Progenitor cell of endocrine pancreas (in vitro differentiated cells): Measurements from ENCODE around the gene PAX8. TPM values are rescaled to one million over a fixed set of nuclear protein-coding genes. Genes with fewer than 3 reads are reported as not detected.

ENCODE experiments used
- DNase-seq: peaks from one replicate; pipeline ENCODE4 v3.0.0; 2021; ENCODE audit warnings: low spot score; ENCODE audit not compliant: unreplicated experiment
- H3K27ac Mint-ChIP-seq: 2 replicates; pipeline ENCODE4 v1.8.0; 2021; ENCODE audit warnings: mild to moderate bottlenecking, moderate library complexity, mixed read lengths
- H3K27me3 Mint-ChIP-seq: 2 replicates; pipeline ENCODE4 v1.8.0; 2021; ENCODE audit warnings: mixed read lengths
- H3K36me3 Mint-ChIP-seq: 2 replicates; pipeline ENCODE4 v1.8.0; 2022; ENCODE audit warnings: mixed read lengths; ENCODE audit not compliant: insufficient read depth
- H3K4me1 Mint-ChIP-seq: 2 replicates; pipeline ENCODE4 v1.8.0; 2021; ENCODE audit warnings: low read depth, mixed read lengths
- H3K4me3 Mint-ChIP-seq: 2 replicates; pipeline ENCODE4 v1.8.0; 2021; ENCODE audit warnings: low read depth, mild to moderate bottlenecking, moderate library complexity, mixed read lengths
- H3K9me3 Mint-ChIP-seq: 2 replicates; pipeline ENCODE4 v1.8.0; 2021; ENCODE audit warnings: low read depth, mixed read lengths
- total RNA-seq: library from RNA; stranded (reverse); gene quantifications from 2 replicates; pipeline ENCODE4 v1.2.1, GENCODE V29; 2021
- TF ChIP-seq, protein P1 (sequence below): fragments of 200-600 bp; sonication (generic); IDR thresholded peaks from one replicate; pipeline ENCODE4 v1.5.0; 2021; ENCODE audit warnings: antibody characterized with exemption, mild to moderate bottlenecking; ENCODE audit not compliant: unreplicated experiment

Gene PAX8
- total RNA-seq, 1 donor from 2014 or later = 3.9 TPM

DNA sequence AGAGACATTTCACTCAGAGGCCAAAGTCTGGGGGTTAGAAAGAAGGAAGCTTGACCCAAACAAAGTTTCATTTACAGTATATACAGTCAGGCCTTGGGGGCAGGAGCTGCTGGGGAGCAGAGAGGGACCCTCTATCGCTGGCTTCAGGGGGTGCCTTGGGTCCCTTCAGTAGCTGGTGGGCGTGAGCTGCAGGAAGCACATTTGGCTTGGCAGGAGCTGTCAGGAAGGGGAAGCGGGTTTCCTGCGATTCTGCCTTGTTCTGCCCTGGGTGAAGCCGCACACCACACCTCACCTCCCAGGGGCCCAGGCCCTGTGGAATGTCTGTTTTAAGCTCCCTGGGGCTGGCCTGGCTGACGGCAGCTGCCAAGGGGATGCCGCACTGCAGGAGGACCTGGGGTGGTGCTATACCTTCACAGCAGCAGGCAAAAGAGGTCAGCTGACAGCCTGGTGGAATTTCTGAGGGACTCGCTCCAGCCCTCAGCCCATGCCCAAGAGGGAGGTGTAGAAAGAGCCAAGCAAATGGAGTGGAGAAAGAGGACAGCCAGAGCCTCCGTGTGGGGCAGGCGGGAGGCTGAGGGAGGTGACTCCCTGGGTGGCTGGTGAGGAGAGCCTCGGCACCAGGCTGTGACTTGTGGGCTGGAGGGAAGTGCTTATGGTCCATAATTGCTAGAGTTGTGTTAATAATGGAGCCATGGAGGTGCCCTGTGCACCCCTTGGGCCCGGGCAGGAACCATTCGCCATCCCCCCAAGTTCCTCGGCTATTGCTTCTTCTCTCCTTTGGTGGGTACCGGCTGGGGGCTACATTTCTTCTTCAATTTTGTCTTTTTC lies 61.1 kb downstream of the PAX8 start:
- H3K4me3 Mint-ChIP-seq = no peak overlapping the region
- TF ChIP-seq, protein P1, sequence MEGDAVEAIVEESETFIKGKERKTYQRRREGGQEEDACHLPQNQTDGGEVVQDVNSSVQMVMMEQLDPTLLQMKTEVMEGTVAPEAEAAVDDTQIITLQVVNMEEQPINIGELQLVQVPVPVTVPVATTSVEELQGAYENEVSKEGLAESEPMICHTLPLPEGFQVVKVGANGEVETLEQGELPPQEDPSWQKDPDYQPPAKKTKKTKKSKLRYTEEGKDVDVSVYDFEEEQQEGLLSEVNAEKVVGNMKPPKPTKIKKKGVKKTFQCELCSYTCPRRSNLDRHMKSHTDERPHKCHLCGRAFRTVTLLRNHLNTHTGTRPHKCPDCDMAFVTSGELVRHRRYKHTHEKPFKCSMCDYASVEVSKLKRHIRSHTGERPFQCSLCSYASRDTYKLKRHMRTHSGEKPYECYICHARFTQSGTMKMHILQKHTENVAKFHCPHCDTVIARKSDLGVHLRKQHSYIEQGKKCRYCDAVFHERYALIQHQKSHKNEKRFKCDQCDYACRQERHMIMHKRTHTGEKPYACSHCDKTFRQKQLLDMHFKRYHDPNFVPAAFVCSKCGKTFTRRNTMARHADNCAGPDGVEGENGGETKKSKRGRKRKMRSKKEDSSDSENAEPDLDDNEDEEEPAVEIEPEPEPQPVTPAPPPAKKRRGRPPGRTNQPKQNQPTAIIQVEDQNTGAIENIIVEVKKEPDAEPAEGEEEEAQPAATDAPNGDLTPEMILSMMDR = no peak
- H3K27me3 Mint-ChIP-seq = peaks cover 12% of the 10 kb centered on the region
- H3K4me1 Mint-ChIP-seq = peaks cover 11% of the 10 kb centered on the region
- peak overlapping the region; percentile 86 for H3K27ac Mint-ChIP-seq
- H3K9me3 Mint-ChIP-seq = no peaks in the 10 kb centered on the region
- H3K36me3 Mint-ChIP-seq = no peaks in the 10 kb centered on the region
- DNase-seq = no peak

DNA sequence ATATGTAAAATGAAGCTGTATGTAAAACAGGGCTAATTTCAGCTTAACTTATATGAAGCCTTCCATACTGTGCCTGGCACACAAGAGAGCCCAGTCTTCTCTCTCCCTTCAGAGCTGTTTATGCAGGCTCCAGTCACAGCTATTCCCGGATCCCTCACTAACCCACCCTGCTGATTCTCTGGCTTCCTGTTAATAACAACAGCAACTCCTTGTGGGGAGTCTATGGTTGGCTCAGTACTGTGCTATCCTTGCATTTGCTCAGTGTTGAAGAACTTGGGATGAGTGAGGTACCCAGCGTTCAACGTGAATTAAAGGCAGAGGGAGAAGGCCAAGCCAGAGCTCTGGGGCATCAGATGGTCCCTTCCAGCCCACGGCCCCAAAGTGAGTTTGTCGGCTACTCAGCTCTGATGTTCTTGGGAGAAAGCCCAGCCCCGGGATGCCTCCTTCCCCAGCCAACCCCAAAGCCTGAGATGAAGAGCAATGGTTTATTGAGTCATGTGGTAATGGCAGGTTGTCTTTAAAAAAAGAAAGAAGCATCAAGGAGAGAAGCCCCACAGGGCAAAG lies 61.7 kb downstream of the PAX8 start:
- Mint-ChIP-seq H3K27ac (no peak overlapping the region), H3K4me1 (peaks cover 16% of the 10 kb centered on the region), H3K36me3 (no peaks in the 10 kb centered on the region), H3K27me3 (peaks cover 15% of the 10 kb centered on the region), H3K4me3 (no peak overlapping the region), H3K9me3 (no peaks in the 10 kb centered on the region)
- TF ChIP-seq, protein P1 = no peak
- no peak for DNase-seq

DNA sequence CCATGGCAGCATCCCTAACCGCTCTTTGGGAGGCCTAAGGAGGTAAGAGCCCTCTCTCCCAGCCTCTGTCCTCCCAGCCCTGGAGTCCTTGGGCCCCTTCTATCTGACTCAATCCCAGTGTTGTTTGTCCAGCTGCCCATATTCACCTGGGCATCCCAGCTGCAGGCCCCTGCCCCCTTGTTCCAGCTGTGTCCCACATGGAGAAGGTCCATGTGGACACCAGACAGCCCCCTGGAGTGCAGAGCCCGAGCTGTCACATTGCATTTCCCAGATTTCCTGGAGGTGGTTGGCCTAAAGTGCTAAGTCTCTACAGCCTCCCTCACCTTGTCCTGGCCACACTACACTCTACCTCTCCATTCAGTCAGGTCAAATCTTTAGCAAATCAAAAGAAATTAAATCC lies 62.4 kb downstream of the PAX8 start:
- Mint-ChIP-seq H3K4me1 (peaks cover 18% of the 10 kb centered on the region), H3K27ac (no peak overlapping the region), H3K36me3 (no peaks in the 10 kb centered on the region), H3K4me3 (no peak overlapping the region), H3K27me3 (peaks cover 15% of the 10 kb centered on the region), H3K9me3 (no peaks in the 10 kb centered on the region)
- DNase-seq = no peak
- TF ChIP-seq, protein P1 = no peak

DNA sequence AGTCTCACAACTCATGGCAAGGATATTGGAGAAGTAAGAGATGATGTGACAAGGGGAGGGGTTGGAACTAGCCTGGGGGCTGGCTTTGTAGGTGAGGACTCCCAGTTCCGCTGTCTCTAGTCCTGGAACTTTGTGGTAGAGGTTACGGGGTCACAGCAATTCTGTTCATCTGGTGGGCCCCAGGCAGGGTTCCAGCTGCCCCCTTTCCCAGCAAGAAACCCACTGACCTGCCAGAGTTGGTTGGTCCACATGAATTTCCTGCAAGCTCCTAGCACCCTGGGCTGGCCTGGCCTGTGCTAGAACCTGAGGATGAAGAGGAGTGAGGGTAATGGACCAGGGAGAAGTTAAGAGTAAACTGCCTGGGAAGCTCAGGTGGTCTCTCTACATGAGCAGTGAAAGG lies 63.7 kb downstream of the PAX8 start:
- no peak overlapping the region for H3K27ac Mint-ChIP-seq
- TF ChIP-seq, protein P1 = no peak
- peaks cover 15% of the 10 kb centered on the region for H3K27me3 Mint-ChIP-seq
- H3K9me3 Mint-ChIP-seq = no peaks in the 10 kb centered on the region
- H3K4me1 Mint-ChIP-seq = peaks cover 18% of the 10 kb centered on the region
- no peaks in the 10 kb centered on the region for H3K36me3 Mint-ChIP-seq
- DNase-seq = no peak
- no peak overlapping the region for H3K4me3 Mint-ChIP-seq

DNA sequence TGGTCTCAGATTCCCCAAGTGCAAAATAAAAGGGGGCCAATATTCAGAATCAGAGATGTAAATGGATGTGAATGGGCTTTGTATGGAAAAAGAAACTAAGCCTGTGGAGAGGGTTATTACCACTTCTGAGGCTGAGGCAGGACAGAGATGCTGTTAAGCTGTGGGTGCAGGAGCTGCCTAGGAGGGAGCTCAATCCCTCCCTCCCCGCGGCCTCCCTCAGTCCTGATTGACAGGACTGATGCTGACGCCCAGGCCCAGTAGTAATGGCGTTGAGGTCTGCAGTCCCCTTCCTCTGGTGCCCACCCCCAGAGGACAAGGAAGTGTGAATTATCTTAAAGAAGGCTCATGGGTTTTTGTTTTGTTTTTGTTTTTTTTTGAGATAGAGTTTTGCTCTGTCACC lies 64.6 kb downstream of the PAX8 start:
- DNase-seq = no peak
- no peaks in the 10 kb centered on the region for H3K36me3 Mint-ChIP-seq
- no peaks in the 10 kb centered on the region for H3K9me3 Mint-ChIP-seq
- TF ChIP-seq, protein P1 = no peak
- H3K4me1 Mint-ChIP-seq = peaks cover 18% of the 10 kb centered on the region
- peaks cover 15% of the 10 kb centered on the region for H3K27me3 Mint-ChIP-seq
- H3K4me3 Mint-ChIP-seq = no peak overlapping the region
- peak overlapping the region; percentile 59 for H3K27ac Mint-ChIP-seq
